Duodenal mucosa (tissue), 2 donors: Measurements from ENCODE around the gene RPGRIP1L.
"Not testable (repeated sequence)": the region's sequence is repeated elsewhere in the genome, so short reads cannot be mapped to it uniquely, and the experiment has no call there.

ENCODE experiments used
- H3K27ac ChIP-seq: one replicate; pipeline ENCODE4 v1.7.0; 2013; ENCODE audit warnings: low read depth, low read length
- H3K27me3 ChIP-seq, 2 donors: one replicate each; pipeline ENCODE4 v1.7.0; 2013; ENCODE audit warnings: low read length in 2 of 2, control low read depth in 1 of 2; ENCODE audit not compliant: insufficient read depth in 2 of 2, control insufficient read depth in 1 of 2
- H3K36me3 ChIP-seq, 2 donors: one replicate each; pipeline ENCODE4 v1.7.0; 2013; ENCODE audit warnings: low read length in 2 of 2, control low read depth in 1 of 2; ENCODE audit not compliant: insufficient read depth in 2 of 2, control insufficient read depth in 1 of 2
- H3K4me1 ChIP-seq, 2 donors: one replicate each; pipeline ENCODE4 v1.7.0; 2013; ENCODE audit warnings: low read length in 2 of 2, control low read depth in 1 of 2; ENCODE audit not compliant: insufficient read depth in 2 of 2, control insufficient read depth in 1 of 2
- H3K4me3 ChIP-seq, 2 donors: one replicate each; pipeline ENCODE4 v1.7.0; 2013; ENCODE audit warnings: low read length in 2 of 2, low read depth in 1 of 2
- H3K9ac ChIP-seq, 2 donors: one replicate each; pipeline ENCODE4 v1.7.0; 2013; ENCODE audit warnings: low read length in 2 of 2, low read depth in 1 of 2
- H3K9me3 ChIP-seq, 2 donors: one replicate each; pipeline ENCODE4 v1.7.0; 2013; ENCODE audit warnings: low read length in 2 of 2, control low read depth in 1 of 2; ENCODE audit not compliant: control insufficient read depth in 1 of 2

Gene RPGRIP1L

GRCh38 chr16:53713403-53714204 is 9.9 kb upstream of the RPGRIP1L start:
- H3K4me3 ChIP-seq: no peak overlapping the region
- peaks cover 0 to 5% of the 10 kb centered on the region in 2 donors for H3K4me1 ChIP-seq
- H3K9ac ChIP-seq: no peak overlapping the region
- no peak overlapping the region for H3K27ac ChIP-seq
- no peaks in the 10 kb centered on the region for H3K27me3 ChIP-seq
- no peaks in the 10 kb centered on the region for H3K36me3 ChIP-seq
- H3K9me3 ChIP-seq: no peaks in the 10 kb centered on the region

DNA sequence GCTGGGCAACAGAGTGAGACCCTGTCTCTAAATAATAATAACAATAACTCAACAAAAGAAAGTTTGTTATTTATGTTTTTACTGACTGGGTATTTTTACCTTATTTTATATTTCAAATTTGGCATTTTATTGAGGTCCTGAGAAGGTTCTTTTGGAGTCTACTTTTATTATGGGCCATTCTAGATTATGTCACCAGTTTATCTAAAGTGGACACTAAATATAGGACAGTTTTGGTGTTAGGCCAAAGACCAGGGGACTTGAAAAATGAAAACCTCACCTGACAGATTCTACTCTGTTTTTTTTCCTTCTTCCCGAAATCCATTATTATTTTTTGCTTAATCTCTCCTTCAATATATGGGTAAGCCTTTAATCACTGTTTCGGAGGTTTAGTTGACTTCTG is 8.4 kb upstream of the RPGRIP1L start:
- H3K9me3 ChIP-seq: no peaks in the 10 kb centered on the region
- H3K27ac ChIP-seq: no peak overlapping the region
- no peaks in the 10 kb centered on the region for H3K36me3 ChIP-seq
- H3K27me3 ChIP-seq: no peaks in the 10 kb centered on the region
- peaks cover 0 to 5% of the 10 kb centered on the region in 2 donors for H3K4me1 ChIP-seq
- no peak overlapping the region for H3K9ac ChIP-seq
- no peak overlapping the region for H3K4me3 ChIP-seq

DNA sequence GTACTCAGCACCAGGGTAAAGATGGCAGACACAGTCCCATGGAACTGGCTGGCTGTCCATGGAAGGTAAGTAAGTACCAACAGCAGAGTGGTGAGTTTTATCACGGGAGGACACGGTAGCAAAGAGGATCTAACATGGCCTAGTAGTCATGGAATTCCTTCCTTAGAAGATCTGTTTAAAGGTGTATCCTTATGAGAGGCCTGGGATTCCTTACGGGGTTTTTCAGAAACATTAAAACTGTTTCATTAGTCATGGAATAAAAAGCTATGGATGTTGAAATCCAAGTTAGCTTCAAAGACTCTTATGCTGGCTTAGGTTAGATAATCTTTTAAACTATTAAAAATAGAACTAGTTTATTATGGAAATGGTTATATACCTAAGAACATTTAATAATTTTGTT is 7.7 kb upstream of the RPGRIP1L start:
- H3K36me3 ChIP-seq: no peaks in the 10 kb centered on the region
- no peaks in the 10 kb centered on the region for H3K27me3 ChIP-seq
- no peaks in the 10 kb centered on the region for H3K9me3 ChIP-seq
- H3K4me1 ChIP-seq: peaks cover 0 to 5% of the 10 kb centered on the region in 2 donors
- H3K27ac ChIP-seq: no peak overlapping the region
- H3K9ac ChIP-seq: no peak overlapping the region
- H3K4me3 ChIP-seq: no peak overlapping the region

DNA sequence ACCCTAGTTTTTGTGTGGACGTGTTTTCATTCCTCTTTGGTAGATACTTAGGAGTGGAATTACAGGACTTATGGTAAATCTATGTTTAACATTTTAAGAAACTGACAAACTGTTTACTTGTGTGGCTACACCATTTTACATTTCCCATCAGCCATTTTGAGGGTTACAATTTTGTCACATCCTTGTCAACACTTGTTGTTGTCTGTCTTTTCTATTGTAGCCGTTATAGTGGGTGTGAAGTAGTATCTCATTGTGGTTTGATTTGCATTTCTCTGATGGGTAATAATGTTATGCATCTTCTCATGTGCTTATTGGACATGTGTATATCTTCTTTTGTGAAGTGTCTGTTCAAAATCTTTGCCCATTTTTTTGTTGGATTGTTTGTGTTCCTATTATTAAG is 4.8 kb upstream of the RPGRIP1L start:
- no peaks in the 10 kb centered on the region for H3K36me3 ChIP-seq
- H3K4me3 ChIP-seq: no peak overlapping the region
- no peak overlapping the region for H3K9ac ChIP-seq
- no peaks in the 10 kb centered on the region for H3K9me3 ChIP-seq
- H3K27ac ChIP-seq: no peak overlapping the region
- no peaks in the 10 kb centered on the region for H3K27me3 ChIP-seq
- peaks cover 14 to 16% of the 10 kb centered on the region in 2 donors for H3K4me1 ChIP-seq

DNA sequence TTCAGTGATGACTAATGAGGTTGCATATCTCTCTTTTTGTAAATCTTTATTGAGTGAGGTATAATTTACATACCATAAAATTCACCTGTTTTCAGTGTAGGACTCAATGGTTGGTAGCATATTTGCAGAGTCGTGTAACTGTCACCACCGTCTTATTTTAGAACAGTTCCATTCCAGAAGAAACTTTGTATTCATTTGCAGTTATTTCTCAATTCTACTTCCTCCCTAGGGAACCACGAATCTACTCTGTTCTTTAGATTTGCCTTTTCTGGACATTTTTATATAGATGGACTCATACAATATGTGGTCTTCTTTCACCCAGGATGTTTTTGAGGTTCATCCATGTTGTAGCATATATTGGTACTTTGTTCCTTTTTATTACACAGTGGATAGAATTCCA is 4.0 kb upstream of the RPGRIP1L start:
- Histone ChIP-seq H3K27ac (no peak overlapping the region), H3K9me3 (no peaks in the 10 kb centered on the region), H3K36me3 (no peaks in the 10 kb centered on the region), H3K4me1 (peaks cover 18 to 19% of the 10 kb centered on the region in 2 donors), H3K27me3 (no peaks in the 10 kb centered on the region), H3K4me3 (no peak overlapping the region), H3K9ac (no peak overlapping the region)

DNA sequence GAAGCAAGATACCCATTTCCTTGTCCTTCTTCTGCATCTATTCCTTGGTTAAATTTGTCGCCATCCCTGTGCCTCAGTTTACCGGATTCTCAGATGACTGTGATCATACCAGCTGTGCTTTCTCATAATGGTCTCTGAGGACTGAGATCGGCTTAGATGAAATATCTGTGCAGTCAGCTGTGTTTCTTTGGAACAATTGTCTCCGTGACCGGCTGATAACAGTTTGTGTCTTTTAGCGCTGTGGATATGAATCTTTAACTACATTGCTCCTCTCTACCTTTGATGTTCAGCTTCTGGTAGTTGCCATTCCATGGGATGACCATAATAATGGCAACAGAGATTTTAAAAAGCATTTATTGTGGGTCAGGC is 770 bp upstream of the RPGRIP1L start:
- Histone ChIP-seq H3K4me3 (peak overlapping the region; percentile 93 to 99), H3K27ac (no peak overlapping the region), H3K9me3 (no peaks in the 10 kb centered on the region), H3K36me3 (no peaks in the 10 kb centered on the region), H3K9ac (peak overlapping the region; percentile 66 to 95), H3K27me3 (no peaks in the 10 kb centered on the region), H3K4me1 (peaks cover 18 to 19% of the 10 kb centered on the region in 2 donors)

DNA sequence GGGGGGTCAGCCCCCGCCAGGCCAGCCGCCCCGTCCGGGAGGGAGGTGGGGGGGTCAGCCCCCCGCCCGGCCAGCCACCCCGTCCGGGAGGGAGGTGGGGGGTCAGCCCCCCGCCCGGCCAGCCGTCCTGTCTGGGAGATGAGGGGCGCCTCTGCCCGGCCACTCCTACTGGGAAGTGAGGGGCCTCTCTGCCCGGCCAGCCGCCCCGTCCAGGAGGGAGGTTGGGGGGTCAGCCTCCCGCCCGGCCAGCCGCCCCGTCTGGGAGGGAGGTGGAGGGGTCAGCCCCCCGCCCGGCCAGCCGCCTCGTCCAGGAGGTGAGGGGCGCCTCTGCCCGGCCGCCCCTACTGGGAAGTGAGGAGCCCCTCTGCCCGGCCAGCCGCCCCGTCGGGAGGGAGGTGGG is 5.4 kb downstream of the RPGRIP1L start:
- not testable (repeated sequence) for H3K27me3 ChIP-seq, H3K9me3 ChIP-seq, H3K4me3 ChIP-seq, H3K36me3 ChIP-seq, H3K4me1 ChIP-seq, H3K9ac ChIP-seq, H3K27ac ChIP-seq

GRCh38 chr16:53695070-53695469 is 8.6 kb downstream of the RPGRIP1L start:
- Histone ChIP-seq H3K9ac (no peak overlapping the region), H3K4me1 (no peaks in the 10 kb centered on the region), H3K27ac (no peak overlapping the region), H3K27me3 (no peaks in the 10 kb centered on the region), H3K9me3 (no peaks in the 10 kb centered on the region), H3K4me3 (no peak overlapping the region), H3K36me3 (no peaks in the 10 kb centered on the region)

DNA sequence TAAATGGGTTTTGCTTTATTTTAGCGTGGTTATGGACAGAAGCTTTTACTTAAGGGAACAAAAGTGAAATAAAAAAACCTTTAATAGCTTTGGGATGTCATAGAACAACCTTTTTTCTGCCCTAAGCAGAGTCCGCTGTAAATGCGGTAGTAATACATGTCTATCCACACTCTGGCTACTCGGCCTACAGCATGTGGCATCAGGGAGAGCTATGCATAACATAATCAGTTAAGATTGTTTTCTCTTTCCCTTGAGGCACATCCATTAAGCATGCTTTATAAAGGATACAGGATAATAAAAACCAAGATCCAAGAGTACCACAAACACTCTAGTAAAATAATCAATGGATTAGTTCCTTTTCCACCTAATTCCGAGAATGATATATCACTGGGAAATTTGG is 10.3 kb downstream of the RPGRIP1L start:
- no peak overlapping the region for H3K9ac ChIP-seq
- no peaks in the 10 kb centered on the region for H3K27me3 ChIP-seq
- no peaks in the 10 kb centered on the region for H3K4me1 ChIP-seq
- no peak overlapping the region for H3K27ac ChIP-seq
- no peak overlapping the region for H3K4me3 ChIP-seq
- no peaks in the 10 kb centered on the region for H3K9me3 ChIP-seq
- H3K36me3 ChIP-seq: no peaks in the 10 kb centered on the region

- H3K27me3 ChIP-seq: no peaks in the 10 kb centered on the region
- no peaks in the 10 kb centered on the region for H3K36me3 ChIP-seq
- no peak overlapping the region for H3K27ac ChIP-seq
- no peaks in the 10 kb centered on the region for H3K9me3 ChIP-seq
- H3K4me1 ChIP-seq: no peaks in the 10 kb centered on the region
- no peak overlapping the region for H3K4me3 ChIP-seq
- H3K9ac ChIP-seq: no peak overlapping the region
Measured at GRCh38 chr16:53692146-53692545, 11.5 kb downstream of the RPGRIP1L start.
